ENCODE results near the gene CYP4A22.

Gene CYP4A22

GRCh38 chr1:47184090-47184821, 47.0 kb downstream of the CYP4A22 start:
- TF ChIP-seq FOXP2 (optimal IDR thresholded peaks at IDR 0.05; ENCODE audit: borderline replicate concordance, extremely low read depth, extremely low read length, insufficient read depth), result no peak
- TF ChIP-seq REST (IDR thresholded peaks at IDR 0.05; ENCODE audit: insufficient read depth in 1 of 2, low read depth in 2 of 2, low read length in 2 of 2), result no peak
- TF ChIP-seq SIN3A (IDR thresholded peaks at IDR 0.05; ENCODE audit: borderline replicate concordance, insufficient read depth, low read length), result no peak
- no peak for TF ChIP-seq POLR2AphosphoS5 (IDR thresholded peaks at IDR 0.05; ENCODE audit: low read depth, low read length)
- TF ChIP-seq TAF1 (IDR thresholded peaks at IDR 0.05; ENCODE audit: borderline replicate concordance, insufficient read depth, low read length), result no peak

GRCh38 chr1:47184822-47185677, 47.8 kb downstream of the CYP4A22 start:
- TF ChIP-seq REST (IDR thresholded peaks at IDR 0.05; ENCODE audit: insufficient read depth in 1 of 2, low read depth in 2 of 2, low read length in 2 of 2) (no peak), POLR2AphosphoS5 (IDR thresholded peaks at IDR 0.05; ENCODE audit: low read depth, low read length) (no peak), TAF1 (IDR thresholded peaks at IDR 0.05; ENCODE audit: borderline replicate concordance, insufficient read depth, low read length) (no peak), FOXP2 (optimal IDR thresholded peaks at IDR 0.05; ENCODE audit: borderline replicate concordance, extremely low read depth, extremely low read length, insufficient read depth) (no peak), SIN3A (IDR thresholded peaks at IDR 0.05; ENCODE audit: borderline replicate concordance, insufficient read depth, low read length) (no peak)

- TF ChIP-seq TAF1 (IDR thresholded peaks at IDR 0.05; ENCODE audit: borderline replicate concordance, insufficient read depth, low read length) (no peak), SIN3A (IDR thresholded peaks at IDR 0.05; ENCODE audit: borderline replicate concordance, insufficient read depth, low read length) (no peak), FOXP2 (optimal IDR thresholded peaks at IDR 0.05; ENCODE audit: borderline replicate concordance, extremely low read depth, extremely low read length, insufficient read depth) (no peak), POLR2AphosphoS5 (IDR thresholded peaks at IDR 0.05; ENCODE audit: low read depth, low read length) (no peak), REST (IDR thresholded peaks at IDR 0.05; ENCODE audit: insufficient read depth in 1 of 2, low read depth in 2 of 2, low read length in 2 of 2) (no peak)
These were observed 49.3 kb downstream of the CYP4A22 start for GRCh38 chr1:47186267-47187185.

GRCh38 chr1:47187231-47187925, 50.1 kb downstream of the CYP4A22 start:
- TF ChIP-seq FOXP2 (optimal IDR thresholded peaks at IDR 0.05; ENCODE audit: borderline replicate concordance, extremely low read depth, extremely low read length, insufficient read depth) (no peak), POLR2AphosphoS5 (IDR thresholded peaks at IDR 0.05; ENCODE audit: low read depth, low read length) (no peak), TAF1 (IDR thresholded peaks at IDR 0.05; ENCODE audit: borderline replicate concordance, insufficient read depth, low read length) (no peak), REST (IDR thresholded peaks at IDR 0.05; ENCODE audit: insufficient read depth in 1 of 2, low read depth in 2 of 2, low read length in 2 of 2) (no peak), SIN3A (IDR thresholded peaks at IDR 0.05; ENCODE audit: borderline replicate concordance, insufficient read depth, low read length) (no peak)

Data from PFSK-1 (cell line).